GM19023 (cell line): ENCODE data around the gene SIGLEC12.
"Not testable (repeated sequence)": the region's sequence is repeated elsewhere in the genome, so short reads cannot be mapped to it uniquely, and the experiment has no call there.

ENCODE experiments used
- ATAC-seq: cut with Tn5 transposase; IDR thresholded peaks from one replicate; pipeline ENCODE4 v1.9.1; 2021; ENCODE audit warnings: mild to moderate bottlenecking, moderate library complexity; ENCODE audit not compliant: unreplicated experiment

Gene SIGLEC12

DNA sequence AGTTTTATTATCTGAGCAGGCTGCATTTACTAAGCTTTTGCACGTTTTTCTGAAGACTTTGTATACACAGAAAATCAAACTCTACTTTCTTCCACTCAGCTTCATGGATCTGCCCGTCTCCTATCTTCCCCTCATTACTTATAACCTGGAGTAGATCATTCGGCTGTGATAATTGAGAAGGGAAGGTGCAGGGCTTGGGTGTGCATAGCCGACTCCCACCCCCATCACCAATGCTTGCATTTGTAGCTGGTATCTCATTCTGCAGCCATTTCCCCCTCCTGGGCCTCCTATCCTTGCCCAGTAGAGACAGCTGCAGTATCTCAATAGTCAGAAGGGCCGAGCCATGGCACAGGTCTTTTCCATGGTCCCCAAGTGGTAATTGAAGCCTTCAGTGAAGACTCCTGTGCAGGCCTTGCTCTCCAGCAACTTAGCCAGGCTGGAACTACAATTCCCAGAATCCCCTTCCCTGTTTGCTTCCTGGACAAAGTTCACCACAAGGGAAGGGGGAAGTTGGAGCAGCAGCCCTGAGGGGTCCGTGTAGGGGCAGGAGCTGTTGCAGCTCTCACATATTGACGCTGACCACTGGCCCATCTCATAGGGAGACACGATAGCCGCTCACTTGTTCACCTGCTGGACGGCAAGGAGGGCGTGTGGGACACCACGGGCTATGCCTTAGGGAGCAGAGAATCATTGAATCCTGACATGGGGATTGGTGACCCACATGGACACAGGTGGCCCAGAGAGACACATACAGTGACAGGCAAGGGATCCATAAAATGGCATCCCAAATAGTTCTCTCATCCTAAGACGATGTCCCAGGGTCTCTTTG lies 41.2 kb downstream of the SIGLEC12 start:
- ATAC-seq: no peak

DNA sequence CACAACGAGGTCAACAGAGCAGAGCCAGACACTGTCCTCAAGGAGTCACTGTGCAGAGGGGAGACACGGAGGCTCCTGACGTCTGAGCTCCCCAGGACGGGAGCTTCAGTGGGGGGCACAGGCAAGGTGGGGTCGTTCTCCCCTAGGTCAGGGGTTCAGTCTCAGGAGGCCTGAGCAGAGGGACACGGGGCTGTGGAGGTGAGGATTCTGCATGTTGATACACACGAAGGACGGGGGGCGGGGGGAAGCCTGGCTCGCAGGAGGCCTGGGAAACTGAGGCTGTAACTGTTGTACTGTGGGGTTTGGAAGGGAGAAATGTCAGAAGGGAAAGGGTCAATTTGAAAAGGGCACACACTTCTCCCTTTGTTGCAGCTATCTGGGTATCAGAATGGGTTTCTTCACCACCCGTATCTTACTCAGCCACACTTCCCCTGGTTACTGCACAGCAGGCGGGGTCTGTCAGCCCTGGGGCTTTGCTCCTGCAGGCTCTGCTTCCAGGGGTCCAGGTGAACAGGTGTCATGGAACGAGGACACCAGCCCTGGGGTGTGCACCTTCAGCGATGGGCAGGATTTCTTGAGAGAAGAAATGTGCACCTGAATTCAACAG lies 42.6 kb downstream of the SIGLEC12 start:
- ATAC-seq: no peak

DNA sequence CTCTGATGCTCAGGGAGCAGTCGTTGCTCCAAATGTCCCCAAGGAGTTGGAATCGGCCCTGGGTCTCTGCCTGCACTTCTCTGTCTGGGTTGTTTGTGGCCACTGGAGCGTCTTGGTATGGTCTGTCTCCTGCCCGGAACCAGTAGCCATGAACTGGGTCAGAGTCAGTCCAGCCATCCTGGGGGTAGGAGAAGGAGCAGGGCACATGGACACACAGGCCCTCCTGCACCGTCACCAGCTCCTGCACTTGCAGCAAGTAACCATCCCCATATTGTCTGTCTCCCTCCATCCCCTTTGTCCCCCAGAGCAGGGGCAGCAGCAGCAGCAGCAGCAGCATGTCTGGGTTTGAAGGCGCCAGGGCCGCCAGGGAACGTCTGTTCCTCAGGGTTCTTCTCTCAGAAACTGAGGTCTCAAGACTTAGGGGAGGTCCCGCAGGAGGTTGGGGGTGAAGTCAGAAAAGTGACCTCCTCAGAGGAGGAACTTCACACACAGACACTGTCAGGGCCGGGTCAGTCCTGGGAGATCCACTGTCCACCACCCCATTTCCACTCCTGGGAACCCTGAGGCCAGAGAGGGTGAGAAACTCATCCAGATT lies 43.5 kb downstream of the SIGLEC12 start, which contains the start of gene SIGLEC8:
TSS of gene SIGLEC8 (minus strand) at position 404 of the 595 bp plus-strand sequence. CDS start at position 337, 67 bp downstream.
- ATAC-seq: no peak

DNA sequence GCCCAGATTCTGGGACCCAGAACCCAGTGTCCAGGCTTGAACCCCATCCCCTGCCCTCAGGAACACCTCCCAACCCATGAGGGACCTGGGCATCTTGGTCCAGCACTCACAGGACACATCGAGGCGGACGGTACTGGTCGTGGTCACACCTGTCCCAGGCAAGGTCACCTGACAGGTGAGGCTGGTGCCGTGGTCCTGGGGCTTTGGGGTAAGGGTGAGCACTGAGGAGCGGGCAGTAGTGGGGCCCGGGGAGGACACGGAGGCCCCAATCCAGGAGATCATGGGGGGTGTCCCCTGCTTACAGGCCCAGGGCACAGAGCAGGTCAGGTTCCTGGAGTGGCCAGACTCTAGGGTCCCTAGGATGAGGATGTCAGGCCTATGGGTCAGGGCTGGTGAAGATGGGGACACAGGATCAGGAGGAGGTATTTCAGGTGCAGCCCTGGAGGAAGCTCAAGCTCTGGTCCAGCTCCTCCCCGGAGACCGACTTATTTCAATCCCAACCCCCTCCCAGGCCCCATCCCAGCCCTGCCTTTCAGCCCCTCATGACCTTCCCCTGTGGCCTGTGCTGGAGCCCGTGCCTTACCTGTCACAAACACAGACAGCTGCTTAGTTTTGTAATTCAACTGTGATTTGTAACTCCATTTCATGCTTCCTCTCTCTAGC lies 44.1 kb downstream of the SIGLEC12 start:
- ATAC-seq: no peak

GRCh38 chr19:51456541-51457290 lies 44.9 kb downstream of the SIGLEC12 start:
- ATAC-seq: no peak

DNA sequence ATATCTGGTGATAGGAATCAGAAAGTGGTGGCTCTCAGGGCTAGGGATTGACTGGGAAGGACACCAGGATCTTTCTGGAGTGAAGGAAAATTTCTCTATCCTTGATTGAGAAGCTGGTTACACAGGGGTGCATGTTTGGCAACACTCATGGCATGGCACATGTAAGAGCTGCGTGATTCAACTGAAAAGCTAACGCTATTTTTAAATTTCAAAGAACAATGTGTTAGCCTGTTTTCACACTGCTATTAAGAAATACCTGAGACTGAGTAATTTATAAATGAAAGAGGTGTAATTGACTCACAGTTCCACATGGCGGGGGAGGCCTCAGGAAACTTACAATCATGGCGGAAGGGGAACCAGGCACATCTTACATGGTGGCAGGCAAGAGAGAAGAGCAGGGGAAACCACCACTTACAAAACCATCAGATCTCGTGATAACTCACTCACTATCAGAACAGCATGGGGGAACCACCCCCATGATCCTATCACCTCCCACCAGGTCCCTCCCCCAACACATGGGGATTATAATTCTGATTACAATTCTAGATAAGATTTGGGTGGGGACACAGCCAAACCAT lies 50.8 kb downstream of the SIGLEC12 start:
- no peak for ATAC-seq

DNA sequence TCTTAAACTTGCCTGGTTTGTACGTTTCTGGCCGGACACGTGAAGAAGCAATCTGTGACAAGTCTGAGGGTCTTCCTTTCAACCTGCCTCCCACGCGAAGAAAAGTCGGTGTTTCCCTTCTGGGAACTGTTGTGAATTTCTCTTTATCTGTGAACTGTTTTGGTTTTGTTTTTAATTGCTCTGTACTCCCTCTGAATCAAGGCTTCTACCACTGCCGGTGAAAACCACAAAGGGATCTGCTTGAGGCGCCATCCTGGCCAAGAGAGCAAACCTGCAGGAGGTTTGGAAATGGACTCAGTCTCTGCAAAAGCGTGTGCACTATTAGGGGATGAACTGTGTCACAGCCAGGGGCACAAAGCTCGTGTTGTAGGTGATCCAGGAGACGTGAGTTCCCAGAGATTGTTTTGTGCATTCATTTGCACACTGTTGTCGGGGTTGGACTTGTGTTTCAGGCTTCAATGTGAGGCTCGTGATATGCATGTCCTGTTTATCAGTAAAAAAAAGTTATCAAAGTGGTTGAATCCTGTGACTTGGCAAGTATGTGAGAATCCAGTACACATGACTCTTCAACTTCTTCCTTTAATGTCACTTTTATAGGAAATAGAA lies 53.1 kb downstream of the SIGLEC12 start:
- no peak for ATAC-seq

GRCh38 chr19:51448011-51448410 lies 53.6 kb downstream of the SIGLEC12 start:
- no peak for ATAC-seq

- ATAC-seq: not testable (repeated sequence)
Observed at GRCh38 chr19:51447510-51447909, 54.1 kb downstream of the SIGLEC12 start.

DNA sequence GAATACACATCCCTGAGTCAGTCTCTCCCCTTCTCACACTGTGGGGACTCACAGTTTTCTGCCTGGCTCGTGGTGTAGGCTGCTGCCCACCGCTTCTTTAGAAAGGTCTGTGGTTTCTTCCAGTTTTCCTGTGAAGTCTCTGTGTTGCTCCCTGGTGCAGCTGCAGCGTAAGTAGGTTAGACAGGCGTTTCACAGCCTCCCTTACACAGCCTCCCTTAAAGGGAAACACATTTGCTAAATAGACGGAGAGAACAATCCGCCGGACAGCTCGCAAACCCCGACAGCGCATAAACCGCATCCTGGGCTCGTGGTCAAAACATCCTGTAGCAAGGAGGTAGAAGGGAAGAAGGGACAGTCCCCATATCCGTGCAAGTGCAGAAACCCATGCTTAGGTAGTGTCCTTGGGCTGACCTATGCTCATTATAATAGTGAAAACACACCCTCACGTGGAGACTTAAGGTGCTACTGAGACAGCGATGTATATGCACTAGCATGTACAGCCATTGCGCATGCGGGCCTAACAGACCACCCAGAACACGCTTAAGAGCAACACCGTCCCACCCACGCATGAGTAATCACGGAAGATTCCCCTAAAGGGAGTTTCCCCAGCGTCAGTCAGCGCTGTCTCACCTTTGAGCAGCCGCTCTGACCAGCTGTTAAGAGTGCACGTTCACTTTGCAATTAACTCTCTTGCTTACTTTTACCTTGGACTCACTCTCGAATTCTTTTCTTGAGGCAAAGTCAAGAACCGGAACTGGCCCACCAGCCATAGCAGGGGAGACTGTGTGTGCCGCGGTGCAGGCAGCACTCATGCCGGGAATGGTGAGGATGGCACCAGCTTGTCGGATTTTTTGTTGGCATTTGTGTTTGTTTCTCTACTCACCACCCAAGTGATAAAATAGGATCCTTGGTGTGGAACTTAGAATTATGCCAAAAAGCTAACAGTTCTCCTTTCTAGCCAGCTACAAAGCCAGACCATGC lies 59.9 kb downstream of the SIGLEC12 start:
- peak; percentile 93 for ATAC-seq
